Natural killer cell (primary cell): Measurements from ENCODE around the gene PLAGL2. TPM values are rescaled to one million over a fixed set of nuclear protein-coding genes. Genes with fewer than 3 reads are reported as not detected.
"Not testable (repeated sequence)": the region's sequence is repeated elsewhere in the genome, so short reads cannot be mapped to it uniquely, and the experiment has no call there.

Experiments
- ATAC-seq, 3 donors: fragments of 150-1000 bp in 2 of 3; fragments of 200-7000 bp in 1 of 3; cut with Tn5 transposase; 1 replicate in 1 of 3; 2 replicates in 2 of 3; pipeline ENCODE4 v1.10.0; 2021; ENCODE audit warnings: mild to moderate bottlenecking in 2 of 3, moderate library complexity in 2 of 3
- DNase-seq, 2 donors: peaks; one replicate each; pipeline versions ENCODE4 v3.0.0 to v3.0.0-alpha.2; 2013 to 2021; ENCODE audit warnings: mixed read lengths in 1 of 2
- H3K27ac ChIP-seq: one replicate; pipeline ENCODE4 v1.5.1; 2013; ENCODE audit warnings: mild to moderate bottlenecking, low read length
- H3K27me3 ChIP-seq: one replicate; pipeline ENCODE4 v1.6.1; 2013; ENCODE audit warnings: low read length; ENCODE audit not compliant: control insufficient read depth, insufficient read depth
- H3K36me3 ChIP-seq: one replicate; pipeline ENCODE4 v1.6.1; 2013; ENCODE audit warnings: low read length; ENCODE audit not compliant: control insufficient read depth, insufficient read depth
- H3K4me1 ChIP-seq: one replicate; pipeline ENCODE4 v1.6.1; 2013; ENCODE audit warnings: low read length; ENCODE audit not compliant: control insufficient read depth, insufficient read depth
- H3K4me3 ChIP-seq: one replicate; pipeline ENCODE4 v1.5.1; 2013; ENCODE audit warnings: low read length
- H3K9me3 ChIP-seq: one replicate; pipeline ENCODE4 v1.6.1; 2013; ENCODE audit warnings: low read length; ENCODE audit not compliant: control insufficient read depth, insufficient read depth
- H3K27ac Mint-ChIP-seq, 2 donors: one replicate each; pipeline ENCODE4 v1.8.0; 2022; ENCODE audit warnings: mild to moderate bottlenecking in 2 of 2, mixed read lengths in 2 of 2, moderate library complexity in 1 of 2
- H3K27me3 Mint-ChIP-seq, 2 donors: one replicate each; pipeline ENCODE4 v1.8.0; 2022; ENCODE audit warnings: low read depth in 2 of 2, mixed read lengths in 2 of 2
- H3K36me3 Mint-ChIP-seq: one replicate; pipeline ENCODE4 v1.8.0; 2022; ENCODE audit warnings: mixed read lengths
- H3K4me1 Mint-ChIP-seq, 2 donors: one replicate each; pipeline ENCODE4 v1.8.0; 2022; ENCODE audit warnings: mixed read lengths in 2 of 2
- H3K4me3 Mint-ChIP-seq: one replicate; pipeline ENCODE4 v1.8.0; 2022; ENCODE audit warnings: mild to moderate bottlenecking, moderate library complexity, mixed read lengths
- H3K9me3 Mint-ChIP-seq, 2 donors: one replicate each; pipeline ENCODE4 v1.8.0; 2022; ENCODE audit warnings: mixed read lengths in 2 of 2
- CTCF ChIP-seq: fragments of 200-600 bp; IDR thresholded peaks from one replicate; pipeline ENCODE4 v1.8.0; 2022; ENCODE audit warnings: antibody characterized with exemption
- WGBS: methylation state at CpG from one replicate; pipeline ENCODE4 v1.1.7; 2013; ENCODE audit warnings: missing lambda C conversion rate; ENCODE audit not compliant: insufficient coverage; 5-methylcytosine and 5-hydroxymethylcytosine counted together
- intact Hi-C: fragments of 100-400 bp; cut with micrococcal nuclease; formaldehyde crosslinking; loops from one replicate; pipeline ENCODE4 v1.14.2; 2022
- total RNA-seq, 4 donors: library from RNA; stranded (reverse); fragments of 120-200 nt in 1 of 4; gene quantifications; one replicate each; pipeline versions ENCODE4 v1.2.3 to v1.2.4, GENCODE V29; 2013 to 2022

PLAGL2 gene
- total RNA-seq, 3 donors from 2014 or later (not counting 1 experiment from before 2014, with no cell fraction given), result 13.5 to 16.6 (median 15.1) TPM

- Mint-ChIP-seq H3K4me1 (no peaks in the 10 kb centered on the region), H3K27me3 (no peaks in the 10 kb centered on the region), H3K4me3 (no peak overlapping the region), H3K9me3 (no peaks in the 10 kb centered on the region), H3K27ac (no peak overlapping the region), H3K36me3 (no peaks in the 10 kb centered on the region)
- H3K27ac ChIP-seq, result no peak overlapping the region
- TF ChIP-seq CTCF, result no peak
- 63% methylated on average over 7 of the region's 9 CpGs for WGBS
- peak in 1 of 2 donors; percentile 84 for DNase-seq
- H3K4me1 ChIP-seq, result peaks cover 8% of the 10 kb centered on the region
- ATAC-seq, result peak; percentile 91 to 94 (median 91)
- H3K4me3 ChIP-seq, result no peak overlapping the region
- no peaks in the 10 kb centered on the region for H3K36me3 ChIP-seq
- no peaks in the 10 kb centered on the region for H3K27me3 ChIP-seq
- intact Hi-C loops, result no loop called here
- no peaks in the 10 kb centered on the region for H3K9me3 ChIP-seq
These were observed 41.6 kb upstream of the PLAGL2 start for GRCh38 chr20:32249030-32249738.

GRCh38 chr20:32248043-32248442 is 40.5 kb upstream of the PLAGL2 start:
- DNase-seq (no peak), ATAC-seq (no peak)
- H3K27ac Mint-ChIP-seq, result no peak overlapping the region
- Histone ChIP-seq H3K36me3 (no peaks in the 10 kb centered on the region), H3K27me3 (no peaks in the 10 kb centered on the region), H3K4me3 (no peak overlapping the region), H3K4me1 (peaks cover 8% of the 10 kb centered on the region), H3K27ac (no peak overlapping the region), H3K9me3 (no peaks in the 10 kb centered on the region)
- intact Hi-C loops, result no loop called here
- H3K36me3 Mint-ChIP-seq, result no peaks in the 10 kb centered on the region
- WGBS, result 85% methylated on average over 5 of the region's 5 CpGs
- H3K27me3 Mint-ChIP-seq, result no peaks in the 10 kb centered on the region
- H3K9me3 Mint-ChIP-seq, result no peaks in the 10 kb centered on the region
- H3K4me3 Mint-ChIP-seq, result no peak overlapping the region
- no peak for TF ChIP-seq CTCF
- no peaks in the 10 kb centered on the region for H3K4me1 Mint-ChIP-seq

GRCh38 chr20:32246208-32246607 is 38.7 kb upstream of the PLAGL2 start:
- H3K27ac Mint-ChIP-seq, H3K4me3 Mint-ChIP-seq, H3K9me3 Mint-ChIP-seq, H3K27ac ChIP-seq, H3K4me1 Mint-ChIP-seq, H3K27me3 Mint-ChIP-seq, H3K9me3 ChIP-seq, H3K4me3 ChIP-seq, intact Hi-C loops, ATAC-seq, DNase-seq, H3K27me3 ChIP-seq, H3K36me3 ChIP-seq, H3K36me3 Mint-ChIP-seq, H3K4me1 ChIP-seq: not testable (repeated sequence)
- 93% methylated on average over 5 of the region's 5 CpGs for WGBS

GRCh38 chr20:32244959-32245358 is 37.4 kb upstream of the PLAGL2 start:
- WGBS, result 85% methylated on average over 4 of the region's 4 CpGs
- H3K36me3 Mint-ChIP-seq, result no peaks in the 10 kb centered on the region
- H3K4me1 Mint-ChIP-seq, result no peaks in the 10 kb centered on the region
- no peak for TF ChIP-seq CTCF
- H3K36me3 ChIP-seq, result no peaks in the 10 kb centered on the region
- DNase-seq (no peak), ATAC-seq (no peak)
- H3K4me3 ChIP-seq, result no peak overlapping the region
- intact Hi-C loops, result no loop called here
- H3K27me3 ChIP-seq, result no peaks in the 10 kb centered on the region
- no peaks in the 10 kb centered on the region for H3K9me3 ChIP-seq
- no peaks in the 10 kb centered on the region for H3K27me3 Mint-ChIP-seq
- no peak overlapping the region for H3K27ac Mint-ChIP-seq
- H3K27ac ChIP-seq, result no peak overlapping the region
- H3K9me3 Mint-ChIP-seq, result no peaks in the 10 kb centered on the region
- no peak overlapping the region for H3K4me3 Mint-ChIP-seq
- H3K4me1 ChIP-seq, result peaks cover 8% of the 10 kb centered on the region
